ENCODE measurements around the gene ZNF516.

DNA sequence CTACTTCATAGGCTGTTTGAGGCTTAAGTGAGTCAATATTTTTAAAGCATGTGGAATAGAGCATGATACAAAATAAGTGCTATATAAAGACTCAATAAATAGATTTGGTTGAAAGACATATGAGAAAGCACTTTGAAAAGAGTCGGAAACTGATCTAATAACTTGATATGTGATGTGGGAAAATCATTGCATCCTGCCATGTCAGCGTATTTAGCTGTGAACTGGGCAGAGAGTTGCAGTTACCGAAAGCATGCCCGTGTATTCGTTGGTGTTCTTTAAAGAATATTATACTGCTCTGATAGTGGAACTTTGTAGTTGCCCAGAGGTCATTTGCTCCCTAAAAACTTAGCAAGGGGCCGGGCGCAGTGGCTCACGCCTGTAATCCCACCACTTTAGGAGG is 37.8 kb upstream of the ZNF516 start:
- no peak for TF ChIP-seq EZH2 (IDR thresholded peaks at IDR 0.05; ENCODE audit: insufficient read depth, poor library complexity, severe bottlenecking)
- no peak for TF ChIP-seq EZH2phosphoT487 (IDR thresholded peaks at IDR 0.05; ENCODE audit: insufficient read depth, low read depth)

All from GM23248 (cell line).